DMS153 (cell line): ENCODE results near the gene PGS1.

Experiments used
- DNase-seq: peaks from one replicate; lab custom pipeline; 2025; lab: John Stamatoyannopoulos, UW

The PGS1 gene

GRCh38 chr17:78364436-78365281 lies 13.8 kb upstream of the PGS1 start:
- DNase-seq = no peak

GRCh38 chr17:78365561-78366108 lies 12.8 kb upstream of the PGS1 start:
- DNase-seq = no peak

GRCh38 chr17:78366109-78366848 lies 12.2 kb upstream of the PGS1 start:
- DNase-seq = no peak

GRCh38 chr17:78367193-78367592 lies 11.3 kb upstream of the PGS1 start:
- no peak for DNase-seq

- no peak for DNase-seq
Observed at GRCh38 chr17:78368348-78368747, 10.1 kb upstream of the PGS1 start.

- no peak for DNase-seq
Observed at GRCh38 chr17:78368854-78369495, 9.5 kb upstream of the PGS1 start.

GRCh38 chr17:78369791-78370381 lies 8.6 kb upstream of the PGS1 start:
- DNase-seq = no peak

GRCh38 chr17:78371056-78371455 lies 7.4 kb upstream of the PGS1 start:
- DNase-seq = no peak

- no peak for DNase-seq
Observed at GRCh38 chr17:78372841-78373240, 5.6 kb upstream of the PGS1 start.

GRCh38 chr17:78374189-78374588 lies 4.3 kb upstream of the PGS1 start:
- no peak for DNase-seq

GRCh38 chr17:78374631-78375274 lies 3.7 kb upstream of the PGS1 start:
- no peak for DNase-seq

- DNase-seq = no peak
Observed at GRCh38 chr17:78375401-78376151, 2.9 kb upstream of the PGS1 start.

- DNase-seq = no peak
Observed at GRCh38 chr17:78376161-78376560, 2.3 kb upstream of the PGS1 start.

- no peak for DNase-seq
Observed at GRCh38 chr17:78377858-78378224, 608 bp upstream of the PGS1 start.

GRCh38 chr17:78379131-78379491 lies 662 bp downstream of the PGS1 start:
- no peak for DNase-seq

GRCh38 chr17:78380370-78380769 lies 1.9 kb downstream of the PGS1 start:
- no peak for DNase-seq

GRCh38 chr17:78381601-78382232 lies 3.3 kb downstream of the PGS1 start:
- DNase-seq = no peak

- DNase-seq = no peak
Observed at GRCh38 chr17:78383725-78384471, 5.4 kb downstream of the PGS1 start.

GRCh38 chr17:78384479-78385175 lies 6.2 kb downstream of the PGS1 start:
- no peak for DNase-seq
